ENCODE data around the gene EFHD1. TPM values are rescaled to one million over a fixed set of nuclear protein-coding genes. Genes with fewer than 3 reads are reported as not detected.
"Not testable (repeated sequence)": the region's sequence is repeated elsewhere in the genome, so short reads cannot be mapped to it uniquely, and the experiment has no call there.

EFHD1 gene
- total RNA-seq, 1 donor from 2014 or later, result 5.6 TPM

DNA sequence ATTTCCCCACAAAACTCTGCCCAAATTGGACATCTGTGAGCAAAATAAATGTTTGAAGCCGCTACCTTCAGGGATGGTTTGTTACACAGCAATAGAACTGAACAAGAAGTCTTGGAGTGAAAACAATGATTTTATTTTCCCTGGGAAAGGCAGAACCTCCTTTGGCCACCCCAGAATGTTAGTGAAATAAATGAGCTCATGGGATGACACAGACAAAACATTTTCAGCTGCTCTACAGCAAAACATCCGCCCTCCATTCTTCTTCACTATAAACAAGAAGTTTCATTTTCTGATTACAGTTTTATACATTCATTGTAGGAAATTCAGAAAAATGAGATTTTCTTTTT, 4.3 kb upstream of the EFHD1 start:
- H3K4me3 Mint-ChIP-seq, result no peak overlapping the region
- peaks cover 13% of the 10 kb centered on the region for H3K27me3 Mint-ChIP-seq (ENCODE audit: low read depth)
- peaks cover 5% of the 10 kb centered on the region for H3K4me1 Mint-ChIP-seq
- TF ChIP-seq, protein P1, sequence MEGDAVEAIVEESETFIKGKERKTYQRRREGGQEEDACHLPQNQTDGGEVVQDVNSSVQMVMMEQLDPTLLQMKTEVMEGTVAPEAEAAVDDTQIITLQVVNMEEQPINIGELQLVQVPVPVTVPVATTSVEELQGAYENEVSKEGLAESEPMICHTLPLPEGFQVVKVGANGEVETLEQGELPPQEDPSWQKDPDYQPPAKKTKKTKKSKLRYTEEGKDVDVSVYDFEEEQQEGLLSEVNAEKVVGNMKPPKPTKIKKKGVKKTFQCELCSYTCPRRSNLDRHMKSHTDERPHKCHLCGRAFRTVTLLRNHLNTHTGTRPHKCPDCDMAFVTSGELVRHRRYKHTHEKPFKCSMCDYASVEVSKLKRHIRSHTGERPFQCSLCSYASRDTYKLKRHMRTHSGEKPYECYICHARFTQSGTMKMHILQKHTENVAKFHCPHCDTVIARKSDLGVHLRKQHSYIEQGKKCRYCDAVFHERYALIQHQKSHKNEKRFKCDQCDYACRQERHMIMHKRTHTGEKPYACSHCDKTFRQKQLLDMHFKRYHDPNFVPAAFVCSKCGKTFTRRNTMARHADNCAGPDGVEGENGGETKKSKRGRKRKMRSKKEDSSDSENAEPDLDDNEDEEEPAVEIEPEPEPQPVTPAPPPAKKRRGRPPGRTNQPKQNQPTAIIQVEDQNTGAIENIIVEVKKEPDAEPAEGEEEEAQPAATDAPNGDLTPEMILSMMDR (IDR thresholded peaks at IDR 0.05; ENCODE audit: unreplicated experiment), result no peak
- H3K36me3 Mint-ChIP-seq, result no peaks in the 10 kb centered on the region
- DNase-seq (ENCODE audit: low spot score in 2 of 2, unreplicated experiment in 2 of 2), result no peak
- H3K9me3 Mint-ChIP-seq, result no peaks in the 10 kb centered on the region
- H3K27ac Mint-ChIP-seq, result no peak overlapping the region

GRCh38 chr2:232632229-232632903, 1.0 kb upstream of the EFHD1 start:
- TF ChIP-seq, protein P1 (IDR thresholded peaks at IDR 0.05; ENCODE audit: unreplicated experiment), result no peak
- H3K9me3 Mint-ChIP-seq, result no peaks in the 10 kb centered on the region
- peaks cover 29% of the 10 kb centered on the region for H3K27me3 Mint-ChIP-seq (ENCODE audit: low read depth)
- no peak overlapping the region for H3K27ac Mint-ChIP-seq
- no peaks in the 10 kb centered on the region for H3K36me3 Mint-ChIP-seq
- H3K4me3 Mint-ChIP-seq, result peak overlapping the region; percentile 62
- DNase-seq (ENCODE audit: low spot score in 2 of 2, unreplicated experiment in 2 of 2), result no peak
- H3K4me1 Mint-ChIP-seq, result peaks cover 9% of the 10 kb centered on the region

- H3K36me3 Mint-ChIP-seq, result no peaks in the 10 kb centered on the region
- H3K4me1 Mint-ChIP-seq, result peaks cover 9% of the 10 kb centered on the region
- H3K27ac Mint-ChIP-seq, result no peak overlapping the region
- no peaks in the 10 kb centered on the region for H3K9me3 Mint-ChIP-seq
- TF ChIP-seq, protein P1 (IDR thresholded peaks at IDR 0.05; ENCODE audit: unreplicated experiment), result no peak
- no peak for DNase-seq (ENCODE audit: low spot score in 2 of 2, unreplicated experiment in 2 of 2)
- H3K27me3 Mint-ChIP-seq (ENCODE audit: low read depth), result peaks cover 29% of the 10 kb centered on the region
- H3K4me3 Mint-ChIP-seq, result peak overlapping the region; percentile 62
Observed at GRCh38 chr2:232632904-232633412, 446 bp upstream of the EFHD1 start.

- no peaks in the 10 kb centered on the region for H3K36me3 Mint-ChIP-seq
- H3K4me1 Mint-ChIP-seq, result peaks cover 9% of the 10 kb centered on the region
- DNase-seq (ENCODE audit: low spot score in 2 of 2, unreplicated experiment in 2 of 2), result no peak
- H3K9me3 Mint-ChIP-seq, result no peaks in the 10 kb centered on the region
- peak overlapping the region; percentile 68 for H3K4me3 Mint-ChIP-seq
- peaks cover 29% of the 10 kb centered on the region for H3K27me3 Mint-ChIP-seq (ENCODE audit: low read depth)
- no peak overlapping the region for H3K27ac Mint-ChIP-seq
- TF ChIP-seq, protein P1 (IDR thresholded peaks at IDR 0.05; ENCODE audit: unreplicated experiment), result no peak
Observed at GRCh38 chr2:232634206-232635150, 1.1 kb downstream of the EFHD1 start.

GRCh38 chr2:232635376-232635775, 2.0 kb downstream of the EFHD1 start:
- H3K27ac Mint-ChIP-seq; H3K4me1 Mint-ChIP-seq; H3K9me3 Mint-ChIP-seq; DNase-seq (ENCODE audit: low spot score in 2 of 2, unreplicated experiment in 2 of 2); H3K36me3 Mint-ChIP-seq: not testable (repeated sequence)
- Mint-ChIP-seq H3K27me3 (ENCODE audit: low read depth) (peaks cover 29% of the 10 kb centered on the region), H3K4me3 (peak overlapping the region; percentile 68)

DNA sequence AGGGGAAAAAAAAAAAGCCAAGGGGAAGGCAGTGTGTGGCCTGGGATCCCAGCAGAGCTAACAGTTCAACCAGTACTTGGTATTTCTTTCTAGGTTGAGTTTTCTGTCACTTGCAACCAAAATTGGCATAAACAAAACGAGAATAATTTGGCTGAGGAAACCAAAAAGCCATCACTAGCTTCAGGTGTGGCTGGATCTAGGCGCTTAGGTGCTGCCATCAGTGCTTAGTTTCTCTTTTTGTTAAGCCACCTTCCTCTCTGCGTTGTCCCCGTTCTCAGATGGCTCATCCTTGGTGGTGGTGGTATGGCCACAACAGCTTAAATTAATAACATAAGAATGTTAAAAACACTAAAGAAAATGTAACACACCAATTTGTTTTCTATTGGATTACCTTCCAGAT, 2.4 kb downstream of the EFHD1 start:
- H3K9me3 Mint-ChIP-seq, result no peaks in the 10 kb centered on the region
- no peak overlapping the region for H3K4me3 Mint-ChIP-seq
- TF ChIP-seq, protein P1 (IDR thresholded peaks at IDR 0.05; ENCODE audit: unreplicated experiment), result no peak
- H3K27me3 Mint-ChIP-seq (ENCODE audit: low read depth), result peaks cover 29% of the 10 kb centered on the region
- peaks cover 9% of the 10 kb centered on the region for H3K4me1 Mint-ChIP-seq
- no peak for DNase-seq (ENCODE audit: low spot score in 2 of 2, unreplicated experiment in 2 of 2)
- H3K27ac Mint-ChIP-seq, result no peak overlapping the region
- H3K36me3 Mint-ChIP-seq, result no peaks in the 10 kb centered on the region

All from mesothelial cell of epicardium (in vitro differentiated cells).